Thymus (tissue), 11 donors: ENCODE results near the gene ALDH1L1. TPM values are rescaled to one million over a fixed set of nuclear protein-coding genes. Genes with fewer than 3 reads are reported as not detected.

Source experiments
- DNase-seq, 9 donors: peaks; one replicate each; pipeline ENCODE4 v3.0.0-alpha.2; 2013; ENCODE audit warnings: low spot score in 9 of 9, low read depth in 6 of 9, missing footprints in 1 of 9
- H3K27ac ChIP-seq, 2 donors: one replicate each; pipeline ENCODE4 v1.5.1; 2013; ENCODE audit warnings: control low read depth in 1 of 2, low read depth in 1 of 2, low read length in 1 of 2, mild to moderate bottlenecking in 1 of 2, moderate library complexity in 1 of 2
- H3K27me3 ChIP-seq, 2 donors: one replicate each; pipeline ENCODE4 v1.5.1; 2013; ENCODE audit warnings: low read length in 1 of 2; ENCODE audit not compliant: control insufficient read depth in 2 of 2, insufficient read depth in 1 of 2
- H3K36me3 ChIP-seq, 2 donors: one replicate each; pipeline ENCODE4 v1.5.1; 2013; ENCODE audit warnings: low read length in 1 of 2, mild to moderate bottlenecking in 1 of 2, moderate library complexity in 1 of 2; ENCODE audit not compliant: control insufficient read depth in 2 of 2, insufficient read depth in 2 of 2
- H3K4me1 ChIP-seq, 2 donors: one replicate each; pipeline ENCODE4 v1.5.1; 2013; ENCODE audit warnings: low read length in 2 of 2; ENCODE audit not compliant: control insufficient read depth in 2 of 2, insufficient read depth in 2 of 2
- H3K4me3 ChIP-seq, 2 donors: one replicate each; pipeline ENCODE4 v1.5.1; 2013; ENCODE audit warnings: low read length in 2 of 2, control low read depth in 1 of 2, mild to moderate bottlenecking in 1 of 2
- H3K9me3 ChIP-seq, 2 donors: one replicate each; pipeline ENCODE4 v1.5.1; 2013; ENCODE audit warnings: low read length in 1 of 2, mild to moderate bottlenecking in 1 of 2; ENCODE audit not compliant: control insufficient read depth in 2 of 2, insufficient read depth in 1 of 2
- WGBS: extraction: QIAGEN DNeasy Blood & Tissue Kit; methylation state at CpG from one replicate; pipeline ENCODE4 v1.1.7; 2013; 5-methylcytosine and 5-hydroxymethylcytosine counted together
- polyA plus RNA-seq: library from polyadenylated mRNA; stranded (reverse); fragments of 200-250 nt; gene quantifications from one replicate; pipeline ENCODE4 v1.2.3, GENCODE V29; 2013
- total RNA-seq: library from RNA; stranded (reverse); fragments of 120-200 nt; gene quantifications from one replicate; pipeline ENCODE4 v1.2.4, GENCODE V29; 2013
- donor health status: healthy.

ALDH1L1 gene
- total and polyA plus RNA-seq, 2 donors = 0.85 to 15.6 TPM

DNA sequence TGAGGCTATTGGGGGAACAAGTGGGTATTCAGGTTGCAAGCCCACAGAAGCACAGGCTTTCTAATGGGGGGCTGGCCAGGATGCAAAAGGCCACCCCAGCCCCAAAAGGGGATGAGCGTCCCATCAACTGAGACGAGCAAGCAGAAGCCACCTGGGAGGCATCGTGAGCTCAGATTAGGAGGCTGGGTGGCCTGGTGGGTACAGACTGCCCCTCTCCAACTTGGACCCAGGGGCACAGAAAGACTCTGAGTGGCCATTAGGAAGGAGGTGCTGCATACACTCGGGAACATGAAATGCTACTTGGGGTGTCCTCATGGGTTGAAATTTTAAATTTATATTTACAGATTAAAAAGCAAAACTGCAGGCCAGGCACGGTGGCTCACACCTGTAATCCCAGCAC is 125.5 kb downstream of the ALDH1L1 start:
- WGBS = 99% methylated on average over 5 of the region's 5 CpGs
- H3K4me1 ChIP-seq = peaks cover 0 to 17% of the 10 kb centered on the region in 2 donors
- H3K36me3 ChIP-seq = peaks cover 7 to 25% of the 10 kb centered on the region in 2 donors
- no peaks in the 10 kb centered on the region for H3K27me3 ChIP-seq
- H3K27ac ChIP-seq = no peak overlapping the region
- no peaks in the 10 kb centered on the region for H3K9me3 ChIP-seq
- DNase-seq = no peak
- H3K4me3 ChIP-seq = no peak overlapping the region

DNA sequence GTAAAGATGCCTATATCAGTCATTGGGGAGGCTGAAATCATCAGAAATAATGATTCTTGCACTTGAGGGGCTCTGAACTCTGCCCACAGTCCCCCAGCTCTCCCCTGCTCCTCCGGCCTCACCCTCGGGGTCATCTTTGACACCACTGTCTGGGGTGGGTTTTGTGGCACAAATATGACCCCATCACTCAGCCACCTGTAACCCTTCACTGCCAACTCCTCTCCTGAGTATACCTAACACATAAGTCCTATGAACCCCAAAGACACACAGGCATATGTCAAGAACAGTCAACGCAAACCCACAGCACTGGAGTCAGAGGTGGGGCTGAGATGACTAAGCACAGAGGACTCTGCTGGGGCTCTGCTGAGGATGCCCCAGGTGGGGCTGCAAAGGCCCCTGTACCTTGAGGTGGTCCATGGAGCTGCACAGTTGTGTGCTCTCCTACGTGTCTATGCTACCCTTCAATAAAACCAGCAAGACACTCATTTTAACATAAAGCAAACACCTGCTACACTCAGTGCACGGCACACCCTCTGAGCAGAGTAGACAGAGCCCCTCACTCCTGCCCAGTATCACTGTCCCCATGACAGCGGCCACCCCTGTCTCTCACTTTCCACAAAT is 126.3 kb downstream of the ALDH1L1 start:
- H3K4me1 ChIP-seq = peaks cover 0 to 17% of the 10 kb centered on the region in 2 donors
- H3K4me3 ChIP-seq = no peak overlapping the region
- no peaks in the 10 kb centered on the region for H3K9me3 ChIP-seq
- no peak for DNase-seq
- H3K36me3 ChIP-seq = peaks cover 9 to 21% of the 10 kb centered on the region in 2 donors
- no peaks in the 10 kb centered on the region for H3K27me3 ChIP-seq
- no peak overlapping the region for H3K27ac ChIP-seq
- WGBS = 98% methylated on average over 6 of the region's 6 CpGs

Other genes with a start within 250 kb of the ALDH1L1 start
- not detected for gene ROPN1B, start 211.4 kb downstream of the ALDH1L1 start, total RNA-seq
- gene ROPN1B, start 211.4 kb downstream of the ALDH1L1 start, polyA plus RNA-seq = 0.21 TPM
- 31.3 TPM for gene SLC41A3, start 96.5 kb downstream of the ALDH1L1 start, total RNA-seq
- 33.5 TPM for gene SLC41A3, start 96.5 kb downstream of the ALDH1L1 start, polyA plus RNA-seq
- gene KLF15, start 176.8 kb upstream of the ALDH1L1 start, total RNA-seq = 0.28 TPM
- gene KLF15, start 176.8 kb upstream of the ALDH1L1 start, polyA plus RNA-seq = 7.6 TPM
- not detected for gene CFAP100, start 214.3 kb upstream of the ALDH1L1 start, total RNA-seq
- 0.11 TPM for gene CFAP100, start 214.3 kb upstream of the ALDH1L1 start, polyA plus RNA-seq